Stimulated activated effector memory CD8-positive, alpha-beta T cell treated with anti-CD3 and anti-CD28 coated beads, Interleukin-12 subunit alpha, Interleukin-12 subunit beta, amount 100 ng/mL, for 72 hours (primary cell): Measurements from ENCODE around the gene PHACTR3.

Experiments used
- ATAC-seq: fragments of 150-1000 bp; cut with Tn5 transposase; 2 replicates; pipeline ENCODE4 v1.10.0; 2021
- DNase-seq, 2 donors: peaks; one replicate each; pipeline ENCODE4 v3.0.0; 2021 to 2022; ENCODE audit warnings: low spot score in 2 of 2
- H3K27ac Mint-ChIP-seq: one replicate; pipeline ENCODE4 v1.8.0; 2022; ENCODE audit warnings: mild to moderate bottlenecking, mixed read lengths
- H3K36me3 Mint-ChIP-seq: one replicate; pipeline ENCODE4 v1.8.0; 2022; ENCODE audit warnings: mild to moderate bottlenecking, mixed read lengths
- H3K4me1 Mint-ChIP-seq: one replicate; pipeline ENCODE4 v1.8.0; 2022; ENCODE audit warnings: mixed read lengths
- H3K4me3 Mint-ChIP-seq: one replicate; pipeline ENCODE4 v1.8.0; 2022; ENCODE audit warnings: mild to moderate bottlenecking, mixed read lengths
- H3K9me3 Mint-ChIP-seq: one replicate; pipeline ENCODE4 v1.8.0; 2022; ENCODE audit warnings: mixed read lengths

Gene PHACTR3

GRCh38 chr20:59686404-59687346, 82.3 kb downstream of the PHACTR3 start:
- Mint-ChIP-seq H3K9me3 (no peaks in the 10 kb centered on the region), H3K27ac (no peak overlapping the region), H3K4me1 (no peaks in the 10 kb centered on the region), H3K36me3 (no peaks in the 10 kb centered on the region), H3K4me3 (no peak overlapping the region)
- DNase-seq = no peak
- no peak for ATAC-seq

- Mint-ChIP-seq H3K4me3 (no peak overlapping the region), H3K27ac (no peak overlapping the region), H3K9me3 (no peaks in the 10 kb centered on the region), H3K4me1 (no peaks in the 10 kb centered on the region), H3K36me3 (no peaks in the 10 kb centered on the region)
- ATAC-seq (no peak), DNase-seq (no peak)
These were observed 84.0 kb downstream of the PHACTR3 start for GRCh38 chr20:59688356-59688755.

GRCh38 chr20:59688999-59689398, 84.7 kb downstream of the PHACTR3 start:
- H3K27ac Mint-ChIP-seq = no peak overlapping the region
- H3K4me1 Mint-ChIP-seq = no peaks in the 10 kb centered on the region
- H3K9me3 Mint-ChIP-seq = no peaks in the 10 kb centered on the region
- DNase-seq (no peak), ATAC-seq (no peak)
- H3K36me3 Mint-ChIP-seq = no peaks in the 10 kb centered on the region
- H3K4me3 Mint-ChIP-seq = no peak overlapping the region

- ATAC-seq (no peak), DNase-seq (no peak)
- H3K27ac Mint-ChIP-seq = no peak overlapping the region
- H3K4me3 Mint-ChIP-seq = no peak overlapping the region
- no peaks in the 10 kb centered on the region for H3K9me3 Mint-ChIP-seq
- no peaks in the 10 kb centered on the region for H3K4me1 Mint-ChIP-seq
- no peaks in the 10 kb centered on the region for H3K36me3 Mint-ChIP-seq
These were observed 85.8 kb downstream of the PHACTR3 start for GRCh38 chr20:59690101-59690500.

GRCh38 chr20:59690976-59691375, 86.6 kb downstream of the PHACTR3 start:
- ATAC-seq = no peak
- Mint-ChIP-seq H3K9me3 (no peaks in the 10 kb centered on the region), H3K36me3 (no peaks in the 10 kb centered on the region), H3K4me1 (no peaks in the 10 kb centered on the region), H3K27ac (no peak overlapping the region), H3K4me3 (no peak overlapping the region)
- no peak for DNase-seq

- Mint-ChIP-seq H3K4me1 (no peaks in the 10 kb centered on the region), H3K27ac (no peak overlapping the region), H3K4me3 (no peak overlapping the region), H3K36me3 (no peaks in the 10 kb centered on the region), H3K9me3 (no peaks in the 10 kb centered on the region)
- DNase-seq = no peak
- ATAC-seq = no peak
These were observed 87.8 kb downstream of the PHACTR3 start for GRCh38 chr20:59692139-59692538.

- H3K4me1 Mint-ChIP-seq = no peaks in the 10 kb centered on the region
- no peak for DNase-seq
- no peak for ATAC-seq
- H3K27ac Mint-ChIP-seq = no peak overlapping the region
- H3K4me3 Mint-ChIP-seq = no peak overlapping the region
- no peaks in the 10 kb centered on the region for H3K36me3 Mint-ChIP-seq
- H3K9me3 Mint-ChIP-seq = no peaks in the 10 kb centered on the region
These were observed 89.2 kb downstream of the PHACTR3 start for GRCh38 chr20:59693587-59693986.

GRCh38 chr20:59696476-59696875, 92.1 kb downstream of the PHACTR3 start:
- no peak overlapping the region for H3K27ac Mint-ChIP-seq
- ATAC-seq (no peak), DNase-seq (no peak)
- no peak overlapping the region for H3K4me3 Mint-ChIP-seq
- no peaks in the 10 kb centered on the region for H3K36me3 Mint-ChIP-seq
- no peaks in the 10 kb centered on the region for H3K9me3 Mint-ChIP-seq
- no peaks in the 10 kb centered on the region for H3K4me1 Mint-ChIP-seq

- H3K4me1 Mint-ChIP-seq = no peaks in the 10 kb centered on the region
These were observed 92.7 kb downstream of the PHACTR3 start for GRCh38 chr20:59697068-59697467.

GRCh38 chr20:59698598-59698997, 94.3 kb downstream of the PHACTR3 start:
- H3K36me3 Mint-ChIP-seq = no peaks in the 10 kb centered on the region
- H3K27ac Mint-ChIP-seq = no peak overlapping the region
- ATAC-seq (no peak), DNase-seq (no peak)
- no peaks in the 10 kb centered on the region for H3K4me1 Mint-ChIP-seq
- no peaks in the 10 kb centered on the region for H3K9me3 Mint-ChIP-seq
- no peak overlapping the region for H3K4me3 Mint-ChIP-seq

More at GRCh38 chr20:59697068-59697467, 92.7 kb downstream of the PHACTR3 start:
- DNase-seq (no peak), ATAC-seq (no peak)
- no peaks in the 10 kb centered on the region for H3K36me3 Mint-ChIP-seq
- H3K9me3 Mint-ChIP-seq = no peaks in the 10 kb centered on the region
- H3K27ac Mint-ChIP-seq = no peak overlapping the region
- no peak overlapping the region for H3K4me3 Mint-ChIP-seq

- Mint-ChIP-seq H3K9me3 (no peaks in the 10 kb centered on the region), H3K4me3 (no peak overlapping the region), H3K4me1 (no peaks in the 10 kb centered on the region), H3K27ac (no peak overlapping the region), H3K36me3 (no peaks in the 10 kb centered on the region)
- no peak for DNase-seq
- ATAC-seq = no peak
These were observed 96.9 kb downstream of the PHACTR3 start for GRCh38 chr20:59701236-59701635.

- H3K36me3 Mint-ChIP-seq = no peaks in the 10 kb centered on the region
- H3K9me3 Mint-ChIP-seq = peaks cover under 1% of the 10 kb centered on the region
- ATAC-seq (no peak), DNase-seq (no peak)
- no peaks in the 10 kb centered on the region for H3K4me1 Mint-ChIP-seq
- no peak overlapping the region for H3K27ac Mint-ChIP-seq
- no peak overlapping the region for H3K4me3 Mint-ChIP-seq
These were observed 98.7 kb downstream of the PHACTR3 start for GRCh38 chr20:59703046-59703445.

- no peak overlapping the region for H3K27ac Mint-ChIP-seq
- H3K4me3 Mint-ChIP-seq = no peak overlapping the region
- H3K9me3 Mint-ChIP-seq = peaks cover 2% of the 10 kb centered on the region
- no peak for DNase-seq
- H3K36me3 Mint-ChIP-seq = no peaks in the 10 kb centered on the region
- no peak for ATAC-seq
- no peaks in the 10 kb centered on the region for H3K4me1 Mint-ChIP-seq
These were observed 101.5 kb downstream of the PHACTR3 start for GRCh38 chr20:59705651-59706399.

- H3K4me3 Mint-ChIP-seq = no peak overlapping the region
- DNase-seq (no peak), ATAC-seq (no peak)
- no peaks in the 10 kb centered on the region for H3K36me3 Mint-ChIP-seq
- H3K4me1 Mint-ChIP-seq = no peaks in the 10 kb centered on the region
- H3K27ac Mint-ChIP-seq = no peak overlapping the region
- H3K9me3 Mint-ChIP-seq = peaks cover 2% of the 10 kb centered on the region
These were observed 102.0 kb downstream of the PHACTR3 start for GRCh38 chr20:59706400-59706693.

- no peaks in the 10 kb centered on the region for H3K36me3 Mint-ChIP-seq
- no peak overlapping the region for H3K4me3 Mint-ChIP-seq
- ATAC-seq = no peak
- H3K4me1 Mint-ChIP-seq = no peaks in the 10 kb centered on the region
- DNase-seq = no peak
- no peak overlapping the region for H3K27ac Mint-ChIP-seq
- H3K9me3 Mint-ChIP-seq = peaks cover 6% of the 10 kb centered on the region
These were observed 104.0 kb downstream of the PHACTR3 start for GRCh38 chr20:59708326-59708725.

- ATAC-seq (no peak), DNase-seq (no peak)
- H3K27ac Mint-ChIP-seq = no peak overlapping the region
- no peaks in the 10 kb centered on the region for H3K4me1 Mint-ChIP-seq
- no peaks in the 10 kb centered on the region for H3K36me3 Mint-ChIP-seq
- peaks cover 10% of the 10 kb centered on the region for H3K9me3 Mint-ChIP-seq
- no peak overlapping the region for H3K4me3 Mint-ChIP-seq
These were observed 105.3 kb downstream of the PHACTR3 start for GRCh38 chr20:59709636-59710035.
